ENCODE measurements around the gene ALPL.

Gene ALPL

GRCh38 chr1:21532496-21532895 is 23.3 kb downstream of the ALPL start:
- no peak for DNase-seq

GRCh38 chr1:21532992-21533534 is 23.8 kb downstream of the ALPL start:
- DNase-seq = no peak

GRCh38 chr1:21534146-21534545 is 24.9 kb downstream of the ALPL start:
- no peak for DNase-seq

GRCh38 chr1:21534674-21535378 is 25.6 kb downstream of the ALPL start:
- DNase-seq = peak; percentile 57 to 71 (median 68)

- no peak for DNase-seq
These were observed 27.0 kb downstream of the ALPL start for GRCh38 chr1:21536218-21536617.

- no peak for DNase-seq
These were observed 28.3 kb downstream of the ALPL start for GRCh38 chr1:21537511-21537931.

GRCh38 chr1:21537932-21538630 is 28.9 kb downstream of the ALPL start:
- DNase-seq = no peak

- DNase-seq = peak in 1 of 3 donors; percentile 10
These were observed 30.7 kb downstream of the ALPL start for GRCh38 chr1:21539933-21540332.

- DNase-seq = no peak
These were observed 32.1 kb downstream of the ALPL start for GRCh38 chr1:21541329-21541728.

GRCh38 chr1:21541835-21542234 is 32.6 kb downstream of the ALPL start:
- no peak for DNase-seq

- DNase-seq = no peak
These were observed 34.4 kb downstream of the ALPL start for GRCh38 chr1:21543598-21543997.

- no peak for DNase-seq
These were observed 34.9 kb downstream of the ALPL start for GRCh38 chr1:21544095-21544494.

- peak; percentile 45 to 65 (median 52) for DNase-seq
These were observed 37.1 kb downstream of the ALPL start for GRCh38 chr1:21546122-21546825.

- DNase-seq = no peak
These were observed 38.7 kb downstream of the ALPL start for GRCh38 chr1:21547876-21548275.

GRCh38 chr1:21550097-21550496 is 40.9 kb downstream of the ALPL start:
- DNase-seq = peak in 1 of 3 donors; percentile 4

- DNase-seq = no peak
These were observed 41.7 kb downstream of the ALPL start for GRCh38 chr1:21550866-21551475.

GRCh38 chr1:21552715-21553114 is 43.5 kb downstream of the ALPL start:
- DNase-seq = peak in 1 of 3 donors; percentile 17

- no peak for DNase-seq
These were observed 44.1 kb downstream of the ALPL start for GRCh38 chr1:21553116-21553926.

GRCh38 chr1:21559788-21560567 is 50.8 kb downstream of the ALPL start:
- no peak for DNase-seq

GRCh38 chr1:21560916-21561638 is 51.9 kb downstream of the ALPL start:
- DNase-seq = no peak

- DNase-seq = no peak
These were observed 53.7 kb downstream of the ALPL start for GRCh38 chr1:21562896-21563295.
